ENCODE data around the gene GARIN5B. TPM values are rescaled to one million over a fixed set of nuclear protein-coding genes. Genes with fewer than 3 reads are reported as not detected.

GARIN5B gene
- total and polyA plus RNA-seq, 2 of the 8 experiments (the other 6 are each of a cell fraction or from before 2014, with no cell fraction given), result 0.03 TPM; not detected in 1

DNA sequence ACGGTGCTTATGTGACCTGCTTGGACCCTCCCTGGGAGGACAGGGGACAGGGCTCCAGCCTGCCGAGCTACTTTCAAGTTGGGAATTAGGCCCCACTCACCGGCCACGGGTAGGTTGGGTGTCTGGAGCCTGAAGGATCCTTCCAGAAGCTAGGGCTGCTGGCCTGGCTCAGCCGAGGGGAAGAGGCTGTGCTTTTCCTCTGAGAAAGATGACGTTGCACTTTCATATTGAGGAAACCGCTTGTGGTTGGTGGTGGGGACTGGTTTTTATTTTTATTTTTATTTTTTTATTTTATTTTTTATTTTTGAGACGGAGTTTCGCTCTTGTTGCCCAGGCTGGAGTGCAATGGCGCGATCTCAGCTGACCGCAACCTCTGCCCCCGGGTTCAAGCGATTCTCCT is 37.9 kb downstream of the GARIN5B start, which contains the start of gene TMEM150B:
Gene TMEM150B (minus strand): TSS at position 170 of the 400 bp plus-strand sequence. CDS start 4,305 bp downstream, outside the sequence.
- peaks cover 0 to 8% (median 4%) of the 10 kb centered on the region in 4 experiments; a peak in 6 of 7 replicates for H3K4me1 ChIP-seq (replicated peaks in 1 of 4; ENCODE audit: control insufficient read depth in 3 of 4, insufficient read depth in 4 of 4, low read length in 3 of 4)
- H2AK5ac ChIP-seq (ENCODE audit: low read depth, low read length), result no peak within 1 kb of the TSS
- 0 out of 2 replicates have a peak within 1 kb of the TSS, but pooled peaks have one; percentile 50 for H2BK12ac ChIP-seq (ENCODE audit: low read depth, low read length)
- H4K5ac ChIP-seq (ENCODE audit: insufficient read length, low read depth, low read length), result no peak within 1 kb of the TSS
- ChIA-PET POLR2A (ENCODE audit: partially characterized antibody) (interaction anchor here (1.0 to 1.7 kb wide), 3 partner anchors 8 to 82 kb away, joined by 3 read pairs; partner anchors contain the start of gene UBE2S), CTCF (ENCODE audit: partially characterized antibody) (interaction anchor here (1.4 to 1.5 kb wide), 2 partner anchors 14 to 22 kb away, joined by 3 to 5 read pairs; partner anchors contain the start of gene KMT5C)
- no peaks in the 10 kb centered on the region for H3K36me3 ChIP-seq (ENCODE audit: control insufficient read depth in 2 of 4, insufficient read depth in 4 of 4, low read length in 3 of 4)
- H4K8ac ChIP-seq (ENCODE audit: extremely low read depth, insufficient read depth, low read length), result no peak within 1 kb of the TSS
- H2BK15ac ChIP-seq (ENCODE audit: low read length), result peak within 1 kb of the TSS; percentile 46; the same call in 1 of the 2 replicates
- no peak within 1 kb of the TSS for H3K23ac ChIP-seq (ENCODE audit: insufficient read length)
- H3K4ac ChIP-seq (replicated peaks; ENCODE audit: insufficient read length, low read depth, low read length), result peak within 1 kb of the TSS; percentile 69
- no peaks in the 10 kb centered on the region; the same call in 1 of the 2 replicates for H3K23me2 ChIP-seq (ENCODE audit: low read depth, low read length)
- H2AFZ ChIP-seq (ENCODE audit: low read length), result no peak within 1 kb of the TSS
- H2BK20ac ChIP-seq (ENCODE audit: low read length), result no peak within 1 kb of the TSS
- no peak within 1 kb of the TSS for H3K14ac ChIP-seq (ENCODE audit: insufficient read length)
- no peak within 1 kb of the TSS for H2BK120ac ChIP-seq (replicated peaks; ENCODE audit: low read depth, low read length)
- H3K27me3 ChIP-seq (replicated peaks in 1 of 4; ENCODE audit: control insufficient read depth in 3 of 4, extremely low read depth in 1 of 4, insufficient read depth in 3 of 4, low read length in 3 of 4), result no peaks in the 10 kb centered on the region
- whole genome bisulfite sequencing, 2 experiments (ENCODE audit: extremely low coverage in 1 of 2, insufficient coverage in 1 of 2, insufficient read length in 1 of 2, insufficient replicate concordance in 2 of 2, low coverage in 1 of 2, low lambda C conversion rate in 2 of 2, missing lambda C conversion rate in 1 of 2), result 93% methylated on average over 14 of the region's 14 CpGs; no CpG with 5 or more reads in 1 of the 2 experiments
- no peak for FAIRE-seq
- no peaks in the 10 kb centered on the region for H3K79me1 ChIP-seq (ENCODE audit: low read depth, low read length)
- no peak within 1 kb of the TSS for H3K4me3 ChIP-seq (ENCODE audit: extremely low read depth in 1 of 4, insufficient read depth in 2 of 4, low read depth in 3 of 4, low read length in 4 of 4)
- H2BK5ac ChIP-seq (ENCODE audit: low read depth, low read length), result no peak within 1 kb of the TSS
- H3K9me3 ChIP-seq (ENCODE audit: insufficient read depth in 2 of 2, low read depth in 1 of 2, low read length in 1 of 2), result no peaks in the 10 kb centered on the region
- H3K56ac ChIP-seq (replicated peaks; ENCODE audit: insufficient read length, low read depth, low read length), result no peak within 1 kb of the TSS
- no peak for TF ChIP-seq RXRA (IDR thresholded peaks at IDR 0.05; ENCODE audit: insufficient read depth, low read depth, low read length)
- H4K20me1 ChIP-seq (replicated peaks in 1 of 2; ENCODE audit: control insufficient read depth in 1 of 2, insufficient read depth in 2 of 2, low read length in 2 of 2), result no peaks in the 10 kb centered on the region
- H3K9ac ChIP-seq (replicated peaks in 1 of 4; ENCODE audit: extremely low read depth in 1 of 4, low read depth in 3 of 4, low read length in 3 of 4), result no peak within 1 kb of the TSS
- H4K91ac ChIP-seq (replicated peaks; ENCODE audit: insufficient read length, low read length), result peak within 1 kb of the TSS; percentile 55
- H3K4me2 ChIP-seq (ENCODE audit: insufficient read depth in 1 of 2, low read depth in 2 of 2, low read length in 2 of 2), result no peak within 1 kb of the TSS
- H3K18ac ChIP-seq (ENCODE audit: extremely low read depth, low read length), result no peak within 1 kb of the TSS
- no peak within 1 kb of the TSS for H3K27ac ChIP-seq (ENCODE audit: low read depth, low read length)
- H3K79me2 ChIP-seq (ENCODE audit: control insufficient read depth in 1 of 2, insufficient read depth in 2 of 2, low read length in 2 of 2), result no peaks in the 10 kb centered on the region
- DNase-seq (ENCODE audit: low read depth in 1 of 2, low spot score in 2 of 2), result no peak

Data from H1 (cell line).